HCT116 (cell line): Measurements from ENCODE around the gene FLYWCH1. TPM values are rescaled to one million over a fixed set of nuclear protein-coding genes. Genes with fewer than 3 reads are reported as not detected.

Experiments used
- ATAC-seq: fragments of 200-7000 bp; cut with Tn5 transposase; 2 replicates; pipeline ENCODE4 v1.9.1; 2020; ENCODE audit warnings: mild to moderate bottlenecking, moderate library complexity
- BruUV-seq: library from RNA; stranded (reverse); fragments of 400-500 nt; replicated peaks from 2 replicates; lab custom pipeline; 2021; lab: Mats Ljungman, UMichigan
- CTCF ChIA-PET: fragments of 300-600 bp; sonication (Branson Sonifier 250); formaldehyde crosslinking; loops from one replicate; lab custom pipeline; 2021; ENCODE audit warnings: antibody characterized with exemption; lab: Charles Lee
- POLR2A ChIA-PET: fragments of 300-600, 350-600 bp; sonication (Branson Sonifier 250); formaldehyde crosslinking; loops from one replicate; lab custom pipeline; 2021; ENCODE audit warnings: antibody characterized with exemption; lab: Charles Lee
- RAD21 ChIA-PET, 2 experiments: fragments of 300-600 bp; sonication (Branson Sonifier 250); formaldehyde crosslinking; loops; one replicate each; lab custom pipeline; 2023; ENCODE audit warnings: low total read pairs in 2 of 2; ENCODE audit not compliant: uncharacterized antibody in 2 of 2, unreplicated experiment in 2 of 2, low non-redundant PET in 1 of 2; lab: Charles Lee
- DNase-seq: peaks from one replicate; pipeline ENCODE4 v3.0.0-alpha.2; 2010; ENCODE audit warnings: low read depth, low spot score
- H2AFZ ChIP-seq: fragments of 200-600 bp; shearing (Covaris generic), sonication (generic); 2 replicates; pipeline ENCODE4 v1.6.1; 2017; ENCODE audit warnings: low read depth, mixed run types, mixed read lengths, antibody characterized with exemption, low read length; ENCODE audit not compliant: poor library complexity, severe bottlenecking
- H3K27ac ChIP-seq: 2 replicates; pipeline ENCODE4 v1.5.1; 2012; ENCODE audit warnings: low read depth, low read length
- H3K27me3 ChIP-seq: fragments of 200-600 bp; sonication (generic); 2 replicates; pipeline ENCODE4 v1.6.1; 2016; ENCODE audit warnings: mixed run types, low read length, mixed read lengths; ENCODE audit not compliant: insufficient read depth
- H3K36me3 ChIP-seq, 2 experiments: fragments of 200-500 bp in 1 of 2; fragments of 200-600 bp in 1 of 2; sonication (Bioruptor generic) in 1 of 2; sonication (generic) in 1 of 2; 2 replicates each; pipeline versions ENCODE4 v1.5.1 to v1.6.1; 2014 to 2016; ENCODE audit warnings: low read length in 2 of 2, inconsistent platforms in 1 of 2, mixed read lengths in 1 of 2, mixed run types in 1 of 2; ENCODE audit not compliant: insufficient read depth in 2 of 2, control insufficient read depth in 1 of 2
- H3K4me1 ChIP-seq, 2 experiments: fragments of 200-600 bp in 1 of 2; sonication (generic) in 1 of 2; 2 replicates each; pipeline versions ENCODE4 v1.5.1 to v1.6.1; 2012 to 2017; ENCODE audit warnings: low read length in 2 of 2, inconsistent platforms in 1 of 2, mild to moderate bottlenecking in 1 of 2, mixed read lengths in 1 of 2, mixed run types in 1 of 2, moderate library complexity in 1 of 2; ENCODE audit not compliant: insufficient read depth in 2 of 2, control insufficient read depth in 1 of 2
- H3K4me2 ChIP-seq: fragments of 200-600 bp; sonication (generic); 2 replicates; pipeline ENCODE4 v1.6.1; 2017; ENCODE audit warnings: mixed run types, low read length, mixed read lengths
- H3K4me3 ChIP-seq, 2 experiments: fragments of 200-600 bp in 1 of 2; sonication (generic) in 1 of 2; replicated peaks in 1 of 2; 2 replicates each; pipeline ENCODE4 v1.5.1; 2011 to 2016; ENCODE audit warnings: low read length in 2 of 2, control low read depth in 1 of 2, low read depth in 1 of 2, mild to moderate bottlenecking in 1 of 2, mixed read lengths in 1 of 2, mixed run types in 1 of 2
- H3K79me2 ChIP-seq: fragments of 200-600 bp; sonication (generic); 2 replicates; pipeline ENCODE4 v1.6.1; 2017; ENCODE audit warnings: mild to moderate bottlenecking, mixed run types, low read length, moderate library complexity, mixed read lengths; ENCODE audit not compliant: insufficient read depth
- H3K9ac ChIP-seq: fragments of 200-600 bp; sonication (generic); 2 replicates; pipeline ENCODE4 v1.6.1; 2016; ENCODE audit warnings: low read length, mixed read lengths
- H3K9me2 ChIP-seq: fragments of 200-600 bp; sonication (generic), shearing (Covaris generic); 2 replicates; pipeline ENCODE4 v1.6.1; 2017; ENCODE audit warnings: mixed run types, mild to moderate bottlenecking, moderate library complexity; ENCODE audit not compliant: insufficient read depth
- H3K9me3 ChIP-seq, 2 experiments: fragments of 200-500 bp in 1 of 2; fragments of 200-600 bp in 1 of 2; sonication (Bioruptor generic) in 1 of 2; sonication (generic) in 1 of 2; 2 replicates each; pipeline ENCODE4 v1.6.1; 2014 to 2017; ENCODE audit warnings: low read length in 2 of 2, mixed read lengths in 2 of 2, inconsistent platforms in 1 of 2, low read depth in 1 of 2, mild to moderate bottlenecking in 1 of 2, mixed run types in 1 of 2, moderate library complexity in 1 of 2; ENCODE audit not compliant: control insufficient read depth in 1 of 2, insufficient read depth in 1 of 2
- H4K20me1 ChIP-seq: fragments of 200-600 bp; sonication (generic), shearing (Covaris generic); 2 replicates; pipeline ENCODE4 v1.6.1; 2017; ENCODE audit warnings: mixed run types, mild to moderate bottlenecking, moderate library complexity; ENCODE audit not compliant: insufficient read depth
- FOSL1 ChIP-seq: IDR thresholded peaks from 2 replicates; pipeline ENCODE4 v1.6.1; 2012; ENCODE audit warnings: low read depth
- SP1 ChIP-seq: IDR thresholded peaks from 2 replicates; pipeline ENCODE4 v1.6.1; 2012; ENCODE audit warnings: low read depth
- SRF ChIP-seq: IDR thresholded peaks from 2 replicates; pipeline ENCODE4 v1.6.1; 2012; ENCODE audit warnings: low read depth
- ZBTB33 ChIP-seq: IDR thresholded peaks from 2 replicates; pipeline ENCODE4 v1.6.1; 2011; ENCODE audit warnings: mild to moderate bottlenecking, low read length, moderate library complexity; ENCODE audit not compliant: insufficient replicate concordance; ENCODE audit errors: extremely low read depth
- intact Hi-C: fragments of 100-400 bp; cut with micrococcal nuclease; formaldehyde crosslinking; loops from 2 replicates; pipeline ENCODE4 v1.10.0; 2022
- total RNA-seq: library from RNA; stranded (reverse); gene quantifications from one replicate; pipeline ENCODE4 v1.2.1, GENCODE V29; 2021; ENCODE audit not compliant: unreplicated experiment

The FLYWCH1 gene
- total RNA-seq, 1 experiment from 2014 or later: 66.6 TPM

- peaks cover 39% of the 10 kb centered on the region for H3K79me2 ChIP-seq
- H3K9me2 ChIP-seq: no peaks in the 10 kb centered on the region
- no peaks in the 10 kb centered on the region for H3K9me3 ChIP-seq
- peaks cover 16 to 43% of the 10 kb centered on the region in 2 experiments for H3K4me1 ChIP-seq
- POLR2A ChIA-PET: interaction anchor here (1.0 to 2.4 kb wide), 3 partner anchors 10 to 50 kb away, joined by 3 to 12 read pairs (median 10); partner anchors contain the start of genes PKMYT1 and TNFRSF12A
- H3K4me2 ChIP-seq: peak overlapping the region; percentile 89
- peaks cover 5 to 17% of the 10 kb centered on the region in 2 experiments; a peak in 3 of 4 replicates for H3K36me3 ChIP-seq
- H4K20me1 ChIP-seq: peaks cover 6% of the 10 kb centered on the region; the same call in 1 of the 2 replicates
- H3K4me3 ChIP-seq: peak overlapping the region; percentile 66 to 79
- H3K9ac ChIP-seq: peak overlapping the region; percentile 91
- TF ChIP-seq ZBTB33 (no peak), SP1 (no peak), FOSL1 (no peak), SRF (no peak)
- TF ChIP-seq, all 23 proteins: peak for 0
- CTCF ChIA-PET: interaction anchor here (0.6 to 1.3 kb wide), 3 partner anchors 8 to 57 kb away, joined by 3 to 6 read pairs (median 4); no protein-coding TSS in a partner anchor
- BruUV-seq: TSS peak; percentile 42
- Histone ChIP-seq H3K27me3 (no peaks in the 10 kb centered on the region), H2AFZ (no peak overlapping the region), H3K27ac (peak overlapping the region; percentile 95)
- RAD21 ChIA-PET: no interaction called here
- DNase-seq: no peak
- intact Hi-C loops: no loop called here
- no peak for ATAC-seq
Measured at GRCh38 chr16:2970563-2970962, 58.8 kb downstream of the FLYWCH1 start.
